Fibroblast of the aortic adventitia (primary cell): ENCODE data around the gene DZIP1L. TPM values are rescaled to one million over a fixed set of nuclear protein-coding genes. Genes with fewer than 3 reads are reported as not detected.
"Not testable (repeated sequence)": the region's sequence is repeated elsewhere in the genome, so short reads cannot be mapped to it uniquely, and the experiment has no call there.

Source experiments
- DNase-seq: peaks from one replicate; pipeline ENCODE4 v3.0.0-alpha.2; 2010; ENCODE audit warnings: low read depth
- H3K4me3 ChIP-seq: 2 replicates; pipeline ENCODE4 v1.5.1; 2011; ENCODE audit warnings: low read depth, mild to moderate bottlenecking, control low read depth, low read length, moderate library complexity
- total RNA-seq: library from RNA; depleted of rRNA; stranded (reverse); fragments of >200 nt; gene quantifications from 2 replicates; pipeline ENCODE4 v1.2.3, GENCODE V29; 2012; ENCODE audit warnings: low replicate concordance
- TF ChIP-seq, protein P1 (sequence below): IDR thresholded peaks from 2 replicates; pipeline ENCODE4 v1.5.1; 2011; ENCODE audit warnings: mild to moderate bottlenecking, low read length, control low read depth, inconsistent platforms; ENCODE audit not compliant: insufficient read depth

DZIP1L gene
- total RNA-seq, 1 donor: 28.3 TPM

DNA sequence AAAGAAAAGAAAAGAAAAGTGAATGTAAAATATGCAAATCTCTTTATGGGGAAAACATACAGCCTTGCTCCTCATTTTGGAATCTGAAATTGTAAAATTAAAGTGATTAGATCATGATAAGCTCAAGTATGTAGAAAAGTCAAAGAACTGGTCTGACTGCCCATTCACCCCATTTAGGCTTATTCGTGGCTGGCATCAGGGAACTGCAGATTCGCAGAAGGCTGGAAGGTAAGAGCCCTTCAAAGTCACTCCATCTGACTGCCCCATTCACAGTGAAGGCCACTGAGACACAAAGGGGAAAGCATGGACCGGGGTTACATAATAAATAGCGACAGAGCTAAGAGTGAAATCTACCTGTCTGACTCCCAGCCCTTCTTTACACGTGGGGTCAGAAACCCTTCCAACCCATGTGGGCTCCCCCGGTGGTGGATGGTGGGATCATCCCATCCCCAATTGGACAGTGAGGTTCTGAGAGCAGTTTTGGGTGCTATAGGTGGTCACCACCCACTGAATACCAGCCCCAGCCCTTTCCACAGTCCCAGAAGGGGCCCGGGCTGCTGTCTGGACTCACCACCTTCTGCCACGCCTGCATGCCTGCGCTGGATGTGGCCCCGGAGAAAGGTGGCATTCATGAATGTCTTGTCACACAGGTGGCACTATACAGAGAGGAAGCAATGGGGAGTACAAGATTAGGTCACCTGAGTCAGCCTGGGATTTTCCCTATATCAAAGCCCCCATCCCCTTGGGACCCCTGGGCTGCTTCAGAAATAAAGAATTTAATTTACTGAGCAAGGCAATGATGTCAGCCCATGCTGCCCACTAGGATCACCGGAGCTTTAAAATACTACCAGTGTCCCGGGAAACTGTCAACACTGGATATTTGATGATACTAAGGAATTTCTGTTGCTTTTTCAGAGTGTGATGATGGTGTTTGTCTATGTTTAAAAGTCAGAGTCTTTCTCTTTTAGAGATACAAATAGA is 17.9 kb downstream of the DZIP1L start:
- no peak for DNase-seq
- TF ChIP-seq, protein P1, sequence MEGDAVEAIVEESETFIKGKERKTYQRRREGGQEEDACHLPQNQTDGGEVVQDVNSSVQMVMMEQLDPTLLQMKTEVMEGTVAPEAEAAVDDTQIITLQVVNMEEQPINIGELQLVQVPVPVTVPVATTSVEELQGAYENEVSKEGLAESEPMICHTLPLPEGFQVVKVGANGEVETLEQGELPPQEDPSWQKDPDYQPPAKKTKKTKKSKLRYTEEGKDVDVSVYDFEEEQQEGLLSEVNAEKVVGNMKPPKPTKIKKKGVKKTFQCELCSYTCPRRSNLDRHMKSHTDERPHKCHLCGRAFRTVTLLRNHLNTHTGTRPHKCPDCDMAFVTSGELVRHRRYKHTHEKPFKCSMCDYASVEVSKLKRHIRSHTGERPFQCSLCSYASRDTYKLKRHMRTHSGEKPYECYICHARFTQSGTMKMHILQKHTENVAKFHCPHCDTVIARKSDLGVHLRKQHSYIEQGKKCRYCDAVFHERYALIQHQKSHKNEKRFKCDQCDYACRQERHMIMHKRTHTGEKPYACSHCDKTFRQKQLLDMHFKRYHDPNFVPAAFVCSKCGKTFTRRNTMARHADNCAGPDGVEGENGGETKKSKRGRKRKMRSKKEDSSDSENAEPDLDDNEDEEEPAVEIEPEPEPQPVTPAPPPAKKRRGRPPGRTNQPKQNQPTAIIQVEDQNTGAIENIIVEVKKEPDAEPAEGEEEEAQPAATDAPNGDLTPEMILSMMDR: peak; percentile 60
- H3K4me3 ChIP-seq: no peak overlapping the region

GRCh38 chr3:138093721-138094120 is 21.7 kb downstream of the DZIP1L start:
- no peak overlapping the region for H3K4me3 ChIP-seq
- DNase-seq: peak; percentile 55
- TF ChIP-seq, protein P1: no peak

DNA sequence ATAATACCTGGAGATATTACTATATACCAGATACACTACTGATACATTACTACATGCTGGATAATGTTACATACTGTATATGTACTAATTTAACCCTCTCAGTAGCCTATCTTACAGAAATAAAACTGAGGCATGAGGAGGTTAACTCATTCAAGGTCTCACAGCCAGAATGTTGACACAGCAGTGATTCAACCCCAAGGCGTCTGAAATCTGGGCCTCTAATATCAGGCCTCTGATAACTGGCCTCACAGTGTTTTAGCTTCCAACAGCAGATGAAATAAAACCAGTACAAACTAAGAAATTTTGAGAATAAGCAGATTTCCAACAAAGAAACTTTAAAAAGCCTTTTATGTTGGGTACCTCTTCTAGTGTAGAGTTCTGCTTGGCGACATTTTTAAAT is 23.4 kb downstream of the DZIP1L start:
- no peak overlapping the region for H3K4me3 ChIP-seq
- TF ChIP-seq, protein P1: no peak
- peak; percentile 75 for DNase-seq

- TF ChIP-seq, protein P1: no peak
- no peak overlapping the region for H3K4me3 ChIP-seq
- peak; percentile 57 for DNase-seq
These were observed 26.3 kb downstream of the DZIP1L start for GRCh38 chr3:138089091-138089490.

- not testable (repeated sequence) for DNase-seq, H3K4me3 ChIP-seq
These were observed 29.7 kb downstream of the DZIP1L start for GRCh38 chr3:138085745-138086144.

DNA sequence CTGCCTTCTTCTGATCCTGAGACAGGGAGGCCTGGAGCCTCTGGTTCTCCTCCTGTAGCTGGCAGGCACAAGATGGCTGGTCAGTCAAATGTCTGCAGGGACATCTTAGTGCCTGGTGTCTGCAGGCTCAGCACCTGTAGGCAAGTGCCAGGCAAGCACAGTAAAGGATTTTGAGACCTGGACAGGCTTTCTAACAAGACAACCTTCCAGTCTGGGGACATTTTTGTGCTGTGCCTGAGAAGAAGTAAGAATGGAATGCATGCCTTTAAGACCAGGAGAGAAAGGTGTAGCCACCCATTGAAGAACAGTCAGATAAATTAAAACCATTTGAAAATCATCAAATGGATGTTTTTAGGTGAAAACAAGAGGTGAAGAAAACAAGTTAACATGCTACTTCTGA is 31.2 kb downstream of the DZIP1L start:
- no peak overlapping the region for H3K4me3 ChIP-seq
- TF ChIP-seq, protein P1: no peak
- no peak for DNase-seq

DNA sequence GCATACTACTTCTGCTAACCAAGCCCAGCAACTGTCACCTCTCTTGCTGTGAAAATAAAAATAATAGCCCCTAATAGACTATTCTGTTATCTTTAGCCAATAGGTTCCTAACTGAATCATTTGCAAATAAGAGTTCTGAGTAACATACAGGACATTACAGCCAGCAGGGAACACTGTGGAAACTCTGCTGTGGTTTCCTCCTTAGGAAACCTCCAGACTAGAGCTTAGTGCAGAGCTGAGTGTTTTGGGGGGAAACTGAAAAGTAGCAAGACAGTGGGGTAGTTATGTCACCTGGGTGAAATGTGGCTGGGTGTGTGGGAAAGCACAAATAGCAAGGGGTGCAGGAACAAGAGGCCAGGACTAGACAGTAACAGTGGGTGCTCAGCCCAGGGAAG is 32.4 kb downstream of the DZIP1L start:
- no peak for DNase-seq
- TF ChIP-seq, protein P1: no peak

More for the DNA sequence above, 32.4 kb downstream of the DZIP1L start:
- no peak overlapping the region for H3K4me3 ChIP-seq
